HG02943 (cell line): ENCODE results near the gene BCOR.

ENCODE experiments used
- ATAC-seq: cut with Tn5 transposase; IDR thresholded peaks from one replicate; pipeline ENCODE4 v1.9.1; 2021; ENCODE audit warnings: mild to moderate bottlenecking, low read depth, moderate library complexity; ENCODE audit not compliant: unreplicated experiment

The BCOR gene

GRCh38 chrX:40097504-40098263 is at the start of gene BCOR:
TSS of gene BCOR (minus strand) at chrX:40097958. CDS start at chrX:40077929, 20,029 bp downstream.
- no peak for ATAC-seq

- ATAC-seq: no peak
Observed at GRCh38 chrX:40147126-40147952, 49.6 kb upstream of the BCOR start.

GRCh38 chrX:40146262-40147125 is 48.7 kb upstream of the BCOR start:
- ATAC-seq: no peak

- no peak for ATAC-seq
Observed at GRCh38 chrX:40145923-40146261, 48.1 kb upstream of the BCOR start.

- ATAC-seq: no peak
Observed at GRCh38 chrX:40145001-40145922, 47.5 kb upstream of the BCOR start.

GRCh38 chrX:40144576-40144975 is 46.8 kb upstream of the BCOR start:
- ATAC-seq: no peak

- no peak for ATAC-seq
Observed at GRCh38 chrX:40143987-40144386, 46.2 kb upstream of the BCOR start.

GRCh38 chrX:40143001-40143400 is 45.2 kb upstream of the BCOR start:
- ATAC-seq: no peak

GRCh38 chrX:40142417-40142816 is 44.7 kb upstream of the BCOR start:
- ATAC-seq: no peak

- no peak for ATAC-seq
Observed at GRCh38 chrX:40140706-40141499, 43.1 kb upstream of the BCOR start.

- ATAC-seq: no peak
Observed at GRCh38 chrX:40132751-40133150, 35.0 kb upstream of the BCOR start.

- no peak for ATAC-seq
Observed at GRCh38 chrX:40131654-40132337, 34.0 kb upstream of the BCOR start.

- no peak for ATAC-seq
Observed at GRCh38 chrX:40130207-40130606, 32.4 kb upstream of the BCOR start.

GRCh38 chrX:40127052-40127451 is 29.3 kb upstream of the BCOR start:
- ATAC-seq: no peak

GRCh38 chrX:40122487-40122886 is 24.7 kb upstream of the BCOR start:
- no peak for ATAC-seq

GRCh38 chrX:40121618-40122017 is 23.9 kb upstream of the BCOR start:
- no peak for ATAC-seq

GRCh38 chrX:40120838-40121580 is 23.3 kb upstream of the BCOR start:
- no peak for ATAC-seq

GRCh38 chrX:40117715-40118285 is 20.0 kb upstream of the BCOR start:
- no peak for ATAC-seq
